Subcutaneous adipose tissue (tissue), 4 donors: ENCODE results near the gene RAB3IP. TPM values are rescaled to one million over a fixed set of nuclear protein-coding genes. Genes with fewer than 3 reads are reported as not detected.

Experiments used
- total RNA-seq, 4 donors: library from RNA; depleted of rRNA; stranded (reverse); fragments of >200 nt; gene quantifications; one replicate each; pipeline ENCODE4 v1.1.0, GENCODE V29; 2016
- TF ChIP-seq, protein P1 (sequence below): fragments of 450-650 bp; IDR thresholded peaks from one replicate; pipeline ENCODE4 v1.5.1; 2016; ENCODE audit warnings: low read depth, mild to moderate bottlenecking, control low read depth, antibody characterized with exemption, moderate library complexity

RAB3IP gene
- total RNA-seq, 4 donors from 2014 or later: 7.5 to 24.6 (median 12.0) TPM

DNA sequence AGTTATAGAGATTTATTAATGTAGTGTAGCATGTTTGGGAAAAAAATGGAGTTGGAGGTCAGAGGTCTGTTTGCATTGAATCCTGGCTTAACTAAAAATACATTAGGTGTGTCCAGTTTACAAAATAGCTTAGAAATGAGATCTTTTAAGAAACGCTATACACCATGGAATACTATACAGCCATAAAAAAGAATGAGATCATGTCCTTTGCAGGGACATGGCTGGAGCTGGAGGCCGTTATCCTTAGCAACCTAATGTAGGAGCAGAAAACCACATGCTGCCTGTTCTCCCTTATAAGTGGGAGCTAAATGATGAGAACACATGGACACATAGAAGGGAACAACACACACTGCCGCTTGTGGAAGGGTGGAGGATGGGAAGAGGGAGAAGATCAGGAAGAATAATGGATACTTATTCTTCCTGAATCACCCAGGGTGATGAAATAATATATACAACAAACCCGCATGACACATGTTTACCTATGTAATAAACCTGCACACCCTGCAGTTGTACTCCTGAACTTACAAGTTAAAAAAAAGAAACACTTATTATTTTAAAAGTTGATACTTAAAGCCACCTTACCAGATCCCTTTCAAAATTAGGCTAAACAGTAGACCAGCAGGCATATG lies 72.3 kb downstream of the RAB3IP start:
- TF ChIP-seq, protein P1, sequence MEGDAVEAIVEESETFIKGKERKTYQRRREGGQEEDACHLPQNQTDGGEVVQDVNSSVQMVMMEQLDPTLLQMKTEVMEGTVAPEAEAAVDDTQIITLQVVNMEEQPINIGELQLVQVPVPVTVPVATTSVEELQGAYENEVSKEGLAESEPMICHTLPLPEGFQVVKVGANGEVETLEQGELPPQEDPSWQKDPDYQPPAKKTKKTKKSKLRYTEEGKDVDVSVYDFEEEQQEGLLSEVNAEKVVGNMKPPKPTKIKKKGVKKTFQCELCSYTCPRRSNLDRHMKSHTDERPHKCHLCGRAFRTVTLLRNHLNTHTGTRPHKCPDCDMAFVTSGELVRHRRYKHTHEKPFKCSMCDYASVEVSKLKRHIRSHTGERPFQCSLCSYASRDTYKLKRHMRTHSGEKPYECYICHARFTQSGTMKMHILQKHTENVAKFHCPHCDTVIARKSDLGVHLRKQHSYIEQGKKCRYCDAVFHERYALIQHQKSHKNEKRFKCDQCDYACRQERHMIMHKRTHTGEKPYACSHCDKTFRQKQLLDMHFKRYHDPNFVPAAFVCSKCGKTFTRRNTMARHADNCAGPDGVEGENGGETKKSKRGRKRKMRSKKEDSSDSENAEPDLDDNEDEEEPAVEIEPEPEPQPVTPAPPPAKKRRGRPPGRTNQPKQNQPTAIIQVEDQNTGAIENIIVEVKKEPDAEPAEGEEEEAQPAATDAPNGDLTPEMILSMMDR: no peak

DNA sequence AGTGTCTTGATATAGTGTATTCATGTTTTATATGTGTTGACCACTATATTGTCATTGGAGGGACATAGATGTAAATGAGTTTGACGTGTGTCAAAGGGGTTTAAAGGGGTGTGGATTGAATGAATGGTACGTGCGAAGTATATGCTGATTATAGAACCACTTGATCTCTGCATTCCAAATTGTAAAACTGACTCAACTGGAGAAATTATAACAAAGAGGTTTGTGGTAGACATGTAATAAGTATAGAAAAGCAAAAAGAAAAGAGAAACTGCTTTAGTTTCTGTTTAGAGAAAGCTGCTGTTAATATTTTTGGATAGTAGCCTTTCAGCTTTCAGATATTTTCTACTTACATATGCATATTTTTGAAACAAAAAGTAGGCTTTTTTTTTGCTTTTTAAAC lies 77.4 kb downstream of the RAB3IP start:
- TF ChIP-seq, protein P1: no peak

DNA sequence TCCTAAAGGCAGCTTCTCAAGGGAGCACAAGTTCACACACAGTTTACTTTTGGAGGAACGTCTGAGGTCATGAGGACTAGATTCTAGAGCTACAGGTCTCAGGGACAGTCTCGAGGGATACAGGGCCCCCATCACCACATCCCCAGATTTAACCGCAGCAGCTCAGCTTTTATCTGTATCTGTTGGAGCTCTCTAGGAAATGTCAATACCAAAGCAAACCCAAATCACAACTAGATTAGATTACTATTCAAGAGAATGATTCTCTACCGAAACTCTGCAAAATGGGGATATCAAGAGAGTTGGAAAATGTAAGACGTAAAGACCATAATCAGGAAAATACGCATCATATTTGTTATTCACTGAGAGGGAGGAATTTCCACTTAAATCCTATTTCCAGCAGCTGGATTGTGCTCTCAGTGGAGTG lies 82.4 kb downstream of the RAB3IP start:
- TF ChIP-seq, protein P1: no peak

DNA sequence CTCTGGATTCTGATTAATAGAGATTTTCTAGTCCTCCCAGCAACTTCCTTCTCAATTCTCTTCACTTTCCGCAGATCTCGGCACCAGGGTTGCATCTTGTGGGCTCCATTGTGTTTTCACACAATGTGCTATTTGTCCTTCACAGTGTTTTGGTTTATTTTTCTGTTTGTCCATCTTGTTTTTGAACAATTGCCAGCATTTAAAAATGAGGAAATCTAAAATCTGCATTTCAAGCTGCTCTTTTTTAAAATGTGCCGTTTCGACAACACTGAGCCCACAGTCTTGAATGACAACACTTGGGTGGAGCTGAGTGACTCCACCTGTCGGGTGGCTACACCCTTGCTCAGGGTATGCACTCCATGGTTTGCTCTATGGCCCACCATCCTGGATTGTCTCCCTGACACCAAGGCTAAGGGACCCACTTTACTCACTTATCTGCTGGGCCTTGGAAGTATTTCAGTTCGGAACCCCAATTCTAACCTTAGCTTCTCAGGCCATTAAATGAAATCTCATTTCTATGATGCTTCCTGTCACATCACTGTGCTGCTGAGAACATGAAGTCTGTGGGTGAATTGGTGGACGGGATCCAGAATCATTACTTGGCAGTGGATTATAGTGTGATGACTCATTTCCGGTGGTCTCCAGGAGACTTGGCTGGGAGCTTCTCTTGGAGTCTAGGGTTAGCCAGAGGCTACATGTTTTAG lies 82.9 kb downstream of the RAB3IP start:
- TF ChIP-seq, protein P1: no peak

DNA sequence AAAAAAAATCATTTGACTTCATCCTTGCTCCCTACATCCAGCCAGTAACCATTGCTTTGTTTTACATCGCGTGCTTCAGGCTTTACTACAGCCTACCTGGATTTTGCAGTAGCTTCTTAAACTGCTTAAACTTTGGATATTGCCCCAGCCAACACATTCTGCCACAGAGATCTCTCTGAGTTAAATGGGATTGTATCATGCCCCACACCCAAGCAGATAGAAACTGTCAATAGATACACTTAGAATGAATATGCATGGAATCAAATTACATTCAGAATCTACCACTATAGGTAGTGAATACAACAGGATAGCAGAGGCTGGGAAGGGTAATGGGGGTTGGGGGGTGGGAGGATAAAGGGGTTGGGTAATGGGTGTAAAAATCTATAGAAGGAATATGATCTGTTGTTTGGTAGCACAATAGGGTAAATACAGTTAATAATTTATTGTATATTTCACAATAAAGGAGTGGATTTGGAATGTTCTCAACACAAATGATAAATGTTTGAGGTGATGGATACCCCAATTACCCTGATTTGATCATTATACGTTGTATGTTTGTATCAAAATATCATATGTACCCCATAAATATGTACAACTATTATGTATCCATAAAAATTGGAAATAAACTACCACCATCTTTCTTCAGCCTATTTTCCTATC lies 83.7 kb downstream of the RAB3IP start:
- TF ChIP-seq, protein P1: no peak

DNA sequence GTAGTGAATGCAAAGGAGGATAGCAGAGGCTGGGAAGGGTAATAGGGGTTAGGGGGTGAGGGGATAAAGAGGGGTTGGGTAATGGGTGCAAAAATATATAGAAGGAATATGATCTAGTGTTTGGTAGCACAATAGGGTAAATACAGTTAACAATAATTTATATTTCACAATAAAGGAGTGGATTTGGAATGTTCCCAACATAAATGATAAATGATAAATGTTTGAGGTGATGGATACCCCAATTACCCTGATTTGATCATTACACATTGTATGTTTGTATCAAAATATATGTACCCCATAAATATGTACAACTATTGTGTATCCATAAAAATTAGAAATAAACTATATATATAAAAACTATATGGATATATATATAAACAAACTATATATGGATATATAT lies 85.4 kb downstream of the RAB3IP start:
- TF ChIP-seq, protein P1: no peak

DNA sequence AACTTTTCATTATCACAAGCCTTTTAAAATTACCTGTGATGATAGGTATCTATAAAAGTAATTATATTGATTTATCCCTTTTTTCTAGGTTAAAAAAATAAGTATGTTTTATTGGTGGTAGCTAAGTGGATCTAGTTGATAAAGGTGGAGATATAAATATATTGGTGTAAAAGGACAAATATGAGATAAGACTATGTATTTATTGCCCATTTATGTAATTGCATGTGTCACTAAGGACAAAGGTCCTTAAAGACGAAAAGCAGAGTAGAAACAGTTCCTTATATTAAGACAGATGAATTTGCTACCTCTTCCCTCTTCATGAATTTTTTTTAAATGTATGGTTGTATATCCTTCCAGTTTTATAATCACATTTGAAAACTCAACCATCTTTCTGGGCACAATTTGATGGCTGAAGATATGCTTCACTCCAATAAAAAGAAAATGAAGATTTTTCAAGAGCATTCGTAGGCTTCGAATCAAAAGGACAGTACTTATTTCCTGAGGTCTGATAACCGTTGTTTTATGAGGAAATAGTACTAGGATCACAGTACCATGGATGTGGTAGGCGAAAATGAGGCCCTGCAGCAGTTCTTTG lies 86.4 kb downstream of the RAB3IP start, which contains the start of gene MYRFL:
Gene MYRFL, plus strand, starts transcription at position 262 of the 595 bp plus-strand sequence. Its CDS starts 291 bp downstream, at position 553.
- TF ChIP-seq, protein P1: no peak
